Head of caudate nucleus (tissue), 42 donors: ENCODE data around the gene ZNF219.

Experiments
- DNase-seq, 42 donors: peaks; one replicate each; pipeline versions ENCODE4 v3.0.0 to v3.0.0-alpha.2; 2020 to 2021; ENCODE audit warnings: mixed read lengths in 7 of 42
- intact Hi-C: fragments of 100-400 bp; cut with DNase I; formaldehyde crosslinking; loops from one replicate; pipeline ENCODE4 v1.15.0; 2022

Gene ZNF219

DNA sequence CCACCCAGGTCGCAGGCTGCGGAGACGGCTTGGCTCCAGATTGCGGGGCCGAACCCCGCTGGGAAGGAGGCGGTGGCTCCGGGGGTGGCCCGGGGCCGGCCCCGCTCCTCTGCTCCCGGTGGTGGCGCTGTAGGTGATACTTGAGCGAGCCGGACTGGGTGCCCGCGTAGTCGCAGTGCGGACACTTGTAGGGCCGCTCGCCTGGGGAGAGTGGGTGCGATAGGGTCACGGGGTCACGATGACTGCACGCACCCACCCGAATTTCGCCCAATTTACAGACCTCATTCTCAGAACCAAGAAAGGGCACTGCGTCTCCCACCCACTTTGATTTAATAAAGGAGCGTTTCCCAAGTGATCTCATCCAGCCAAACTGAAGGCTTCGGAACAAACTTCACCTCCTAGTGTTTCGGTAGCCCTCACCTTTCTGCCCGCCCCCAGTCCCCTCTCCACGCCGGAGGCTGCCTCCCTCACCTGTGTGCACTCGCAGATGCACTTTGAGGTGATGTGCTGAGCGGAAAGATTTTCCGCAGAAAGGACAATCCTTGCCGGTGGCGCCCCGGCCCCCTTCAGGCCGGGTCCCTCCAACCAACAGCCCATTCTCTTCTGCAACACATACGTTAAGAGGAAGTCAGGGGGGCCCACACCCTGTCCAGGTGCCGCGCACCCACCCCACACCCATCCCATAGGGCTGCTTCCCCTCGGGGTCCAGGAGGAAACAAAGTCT is 7.4 kb downstream of the ZNF219 start:
- intact Hi-C loops, result no loop called here
- no peak for DNase-seq

DNA sequence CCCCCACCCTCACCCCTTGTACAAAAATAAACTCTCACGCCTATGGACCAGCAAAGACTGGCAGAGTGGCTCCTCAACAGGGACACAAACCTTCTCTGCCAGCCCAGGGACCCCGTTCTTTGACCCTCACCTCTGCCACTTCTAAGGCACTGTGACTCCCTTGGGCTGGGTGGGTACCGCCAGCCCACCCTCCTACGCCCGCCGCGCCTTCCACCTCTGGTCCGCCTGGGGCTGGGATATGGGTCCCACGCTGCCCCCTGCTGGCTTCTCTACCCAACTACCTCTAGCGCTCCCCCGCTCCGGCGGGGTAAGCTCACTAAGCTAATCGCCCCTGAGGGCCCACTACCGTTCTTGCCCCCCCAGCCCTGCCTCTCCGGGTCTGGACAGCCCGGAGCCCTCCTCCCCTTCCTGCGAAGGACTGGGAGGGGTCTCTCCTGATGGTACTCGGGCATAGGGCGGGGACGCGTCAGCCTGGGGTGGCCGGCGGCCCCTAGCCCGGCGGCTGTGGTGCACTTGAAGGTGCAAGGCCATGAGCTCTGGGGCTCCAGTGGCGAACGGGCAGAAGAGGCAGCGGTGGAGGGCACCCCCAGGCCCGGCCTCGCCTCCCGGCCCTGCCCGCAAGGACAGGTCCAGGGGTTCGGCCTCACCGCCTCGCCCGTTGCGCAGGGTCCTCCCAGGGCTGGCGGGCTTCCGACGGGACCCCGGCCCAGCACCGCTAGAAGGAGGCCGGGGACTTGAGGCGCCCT is 8.1 kb downstream of the ZNF219 start:
- peak in 9 of 42 donors; percentile 20 to 76 (median 51) for DNase-seq
- intact Hi-C loops, result no loop called here

DNA sequence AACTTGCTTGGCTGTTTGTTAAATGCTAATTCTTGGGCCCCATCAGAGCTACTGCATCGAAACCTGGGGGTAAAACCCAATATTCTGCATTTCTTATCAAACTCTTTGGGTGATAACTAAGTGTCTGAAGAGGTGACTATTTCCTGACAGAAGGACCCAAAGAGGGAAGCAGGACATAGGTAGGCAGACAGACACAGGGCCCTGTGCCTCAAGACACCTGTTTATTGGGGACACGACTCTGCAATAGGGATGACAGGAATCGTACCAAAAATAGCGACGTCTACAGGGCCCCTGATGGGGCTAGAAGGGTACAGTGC is 8.6 kb downstream of the ZNF219 start:
- intact Hi-C loops, result no loop called here
- no peak for DNase-seq

DNA sequence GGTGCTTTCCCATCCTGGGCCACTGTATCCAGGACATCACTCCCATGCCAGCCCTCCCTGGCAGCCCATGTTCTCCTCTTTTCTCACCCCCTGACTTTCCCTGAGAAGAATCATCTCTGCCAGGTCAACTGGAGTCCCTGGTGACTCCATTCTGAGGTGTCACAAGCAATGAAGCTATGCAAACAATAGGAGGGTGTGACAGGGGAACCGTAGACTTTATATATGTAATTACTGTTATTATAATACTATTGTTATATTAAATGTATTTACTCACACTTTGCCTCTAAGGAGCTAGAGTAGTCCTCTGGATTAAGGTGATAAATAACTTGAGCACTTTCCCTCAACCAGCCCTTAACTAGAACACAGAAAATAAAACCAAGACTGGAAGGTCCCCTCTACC is 9.2 kb downstream of the ZNF219 start:
- DNase-seq, result no peak
- intact Hi-C loops, result no loop called here

DNA sequence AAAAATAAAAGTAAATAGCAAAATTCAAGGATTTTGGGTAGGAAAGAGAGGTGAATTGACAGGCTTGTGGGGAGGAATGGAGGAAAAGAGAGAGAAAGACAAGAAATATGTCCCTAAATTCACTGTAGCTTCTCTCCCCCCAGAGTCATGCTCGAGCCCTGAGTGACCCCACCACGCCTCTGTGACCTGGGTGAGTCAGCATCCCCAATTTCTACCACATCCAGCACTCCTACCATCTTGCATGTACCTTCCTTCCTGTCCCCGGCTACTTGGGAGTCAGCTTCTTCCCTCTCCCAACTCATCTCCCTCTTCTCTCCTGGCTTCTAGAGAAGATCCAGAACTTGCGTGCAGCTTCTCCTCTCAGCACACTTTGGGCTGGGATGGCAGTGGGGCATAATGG is 9.8 kb downstream of the ZNF219 start:
- intact Hi-C loops, result no loop called here
- no peak for DNase-seq

DNA sequence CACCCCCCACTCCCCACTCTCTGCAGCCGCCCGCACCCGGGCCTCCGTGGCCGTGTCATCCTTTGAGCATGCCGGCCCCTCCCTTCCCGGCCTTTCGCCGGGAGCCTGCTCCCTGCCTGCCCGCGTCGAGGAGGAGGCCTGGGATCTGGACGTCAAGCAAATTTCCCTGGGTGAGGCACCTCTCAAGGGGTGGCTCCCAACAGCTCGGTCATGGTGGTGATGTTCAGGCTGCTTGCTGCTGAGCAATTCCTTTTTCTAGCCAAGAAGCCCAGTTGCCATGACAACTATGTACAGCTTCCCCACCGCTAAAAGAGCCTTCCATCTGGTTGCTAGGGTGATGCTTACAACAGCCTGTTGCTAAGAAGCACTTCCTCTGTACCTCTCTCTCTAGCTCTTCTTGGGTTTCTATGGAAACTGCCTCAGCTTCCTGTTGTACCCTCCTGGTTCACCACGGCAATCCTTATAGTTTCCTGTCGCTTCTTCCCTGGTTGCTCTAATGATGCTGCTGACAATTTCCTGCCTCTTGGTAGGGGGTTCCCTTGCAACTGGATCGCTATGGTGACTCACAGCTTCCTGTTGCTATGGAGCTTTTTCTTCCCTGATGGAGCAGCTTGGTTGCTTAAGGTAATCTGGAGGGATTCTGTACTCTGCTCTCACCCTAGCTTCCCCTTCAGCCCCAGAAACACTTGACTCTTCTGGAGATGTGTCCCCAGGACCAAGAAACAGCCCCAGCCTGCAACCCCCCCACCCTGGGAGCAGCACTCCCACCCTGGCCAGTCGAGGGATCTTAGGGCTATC is 11.0 kb downstream of the ZNF219 start:
- DNase-seq, result peak in 32 of 42 donors; percentile 35 to 96 (median 72)
- intact Hi-C loops, result no loop called here

DNA sequence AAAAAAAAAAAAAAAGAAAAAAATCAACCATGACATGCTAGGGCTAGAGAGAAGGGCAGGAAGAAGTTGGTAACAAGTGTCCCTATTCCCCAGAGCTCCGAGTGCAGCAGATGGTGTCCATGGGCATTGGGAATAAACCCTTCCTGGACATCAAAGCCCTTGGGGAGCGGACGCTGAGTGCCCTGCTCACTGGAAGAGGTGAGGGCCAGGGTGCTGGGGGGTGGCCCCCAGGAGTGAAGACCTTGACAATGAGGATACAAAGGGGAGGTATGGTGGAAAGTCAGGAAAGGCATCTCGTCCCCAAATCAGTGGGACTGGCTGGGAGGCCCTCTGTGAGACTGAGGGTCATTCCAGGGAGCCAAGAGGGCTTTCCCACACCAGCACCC is 11.6 kb downstream of the ZNF219 start:
- DNase-seq, result no peak
- intact Hi-C loops, result no loop called here

DNA sequence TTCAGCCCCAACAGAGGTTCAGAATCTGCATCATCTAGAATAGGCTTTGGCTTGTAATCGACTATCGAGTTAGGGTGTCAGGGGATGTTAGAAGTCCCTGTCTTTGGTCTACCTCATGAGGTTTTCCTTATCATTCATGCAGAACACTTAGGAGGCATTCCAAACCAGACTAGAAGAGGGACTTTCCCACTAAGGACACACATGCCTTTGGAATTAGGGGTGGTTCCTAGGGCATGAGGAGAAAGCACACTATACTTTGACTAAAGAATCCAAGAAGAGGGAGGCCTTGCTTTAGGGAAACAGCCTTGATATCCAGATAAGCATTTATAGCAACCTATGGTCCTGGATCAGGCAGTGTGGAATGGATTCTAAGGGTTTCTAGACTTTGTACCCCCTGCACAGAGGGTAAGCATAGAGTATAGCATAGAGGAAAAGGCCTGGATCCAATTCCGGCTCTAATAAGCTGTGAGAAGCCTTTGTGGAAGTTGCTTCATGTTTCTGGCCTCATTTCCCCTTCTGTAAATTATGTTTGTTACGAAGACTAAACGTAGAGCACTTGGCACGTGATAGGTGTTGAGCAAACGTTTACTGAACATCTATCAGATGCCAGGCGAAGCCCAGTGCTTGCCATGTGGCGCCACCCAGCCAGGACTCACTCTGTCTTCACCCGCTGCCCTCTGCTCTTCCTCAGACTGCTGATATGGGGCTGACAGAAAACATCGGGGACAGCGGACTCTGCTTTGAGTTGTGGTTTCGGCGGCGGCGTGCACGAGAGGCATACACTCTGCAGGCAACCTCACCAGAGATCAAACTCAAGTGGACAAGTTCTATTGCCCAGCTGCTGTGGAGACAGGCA is 13.2 kb downstream of the ZNF219 start:
- intact Hi-C loops, result no loop called here
- DNase-seq, result no peak

DNA sequence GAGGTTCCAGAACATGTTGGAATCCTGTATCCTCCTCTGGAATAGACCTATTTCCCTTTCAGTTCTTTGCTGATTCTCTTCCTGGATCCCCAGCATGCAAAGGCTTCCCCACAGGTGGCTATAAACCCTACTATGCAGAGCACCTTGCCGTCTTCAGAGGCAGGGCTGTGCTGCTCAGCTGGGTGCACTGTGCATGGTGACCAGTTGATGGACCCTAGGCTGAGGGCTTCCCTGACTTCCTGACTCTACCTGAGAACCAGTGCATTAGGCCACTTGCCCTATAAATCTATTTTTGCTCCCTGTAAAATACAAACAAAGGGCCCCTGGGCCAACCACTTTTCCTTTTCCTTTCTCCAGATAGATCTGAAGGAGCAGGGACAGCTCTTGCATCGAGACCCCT is 14.1 kb downstream of the ZNF219 start:
- intact Hi-C loops, result no loop called here

DNA sequence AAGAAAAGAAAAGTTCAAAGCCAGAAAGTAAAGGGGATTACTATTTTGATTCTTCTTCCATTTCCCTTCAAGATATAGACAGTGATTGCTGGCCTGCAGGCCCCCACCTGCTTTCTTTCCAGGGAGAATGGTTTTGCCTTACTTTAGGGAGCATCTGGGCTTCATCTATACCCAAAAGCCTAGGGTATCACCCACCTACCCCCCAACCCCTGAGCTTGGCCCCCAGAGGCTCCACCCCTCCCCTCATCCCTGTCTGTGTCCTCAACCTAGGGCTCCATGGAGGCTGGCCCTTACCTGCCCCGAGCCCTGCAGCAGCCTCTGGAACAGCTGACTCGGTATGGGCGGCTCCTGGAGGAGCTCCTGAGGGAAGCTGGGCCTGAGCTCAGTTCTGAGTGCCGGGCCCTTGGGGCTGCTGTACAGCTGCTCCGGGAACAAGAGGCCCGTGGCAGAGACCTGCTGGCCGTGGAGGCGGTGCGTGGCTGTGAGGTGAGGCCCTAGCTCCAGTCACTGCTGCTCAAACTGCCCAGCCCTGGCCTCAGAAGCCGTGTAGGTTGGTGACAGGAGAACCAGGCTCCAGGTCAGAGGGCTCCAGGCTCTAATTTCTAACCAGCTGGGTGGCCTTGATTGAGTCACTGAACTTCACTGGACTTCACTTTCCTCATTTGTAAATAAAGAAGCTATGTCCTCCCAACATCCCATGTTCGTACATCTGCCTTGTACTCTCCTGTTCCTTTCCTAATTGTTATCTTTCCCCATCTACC is 14.7 kb downstream of the ZNF219 start:
- intact Hi-C loops, result no loop called here
- DNase-seq, result no peak

More for the DNA sequence above, 14.1 kb downstream of the ZNF219 start:
- DNase-seq, result no peak

DNA sequence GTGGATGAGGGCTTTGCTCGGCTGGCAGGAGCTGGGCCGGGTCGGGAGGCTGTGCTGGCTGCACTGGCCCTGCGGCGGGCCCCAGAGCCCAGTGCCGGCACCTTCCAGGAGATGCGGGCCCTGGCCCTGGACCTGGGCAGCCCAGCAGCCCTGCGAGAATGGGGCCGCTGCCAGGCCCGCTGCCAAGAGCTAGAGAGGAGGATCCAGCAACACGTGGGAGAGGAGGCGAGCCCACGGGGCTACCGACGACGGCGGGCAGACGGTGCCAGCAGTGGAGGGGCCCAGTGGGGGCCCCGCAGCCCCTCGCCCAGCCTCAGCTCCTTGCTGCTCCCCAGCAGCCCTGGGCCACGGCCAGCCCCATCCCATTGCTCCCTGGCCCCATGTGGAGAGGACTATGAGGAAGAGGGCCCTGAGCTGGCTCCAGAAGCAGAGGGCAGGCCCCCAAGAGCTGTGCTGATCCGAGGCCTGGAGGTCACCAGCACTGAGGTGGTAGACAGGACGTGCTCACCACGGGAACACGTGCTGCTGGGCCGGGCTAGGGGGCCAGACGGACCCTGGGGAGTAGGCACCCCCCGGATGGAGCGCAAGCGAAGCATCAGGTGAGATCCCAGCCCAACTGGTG is 16.8 kb downstream of the ZNF219 start:
- DNase-seq, result peak in 1 of 42 donors; percentile 27
- intact Hi-C loops, result no loop called here

DNA sequence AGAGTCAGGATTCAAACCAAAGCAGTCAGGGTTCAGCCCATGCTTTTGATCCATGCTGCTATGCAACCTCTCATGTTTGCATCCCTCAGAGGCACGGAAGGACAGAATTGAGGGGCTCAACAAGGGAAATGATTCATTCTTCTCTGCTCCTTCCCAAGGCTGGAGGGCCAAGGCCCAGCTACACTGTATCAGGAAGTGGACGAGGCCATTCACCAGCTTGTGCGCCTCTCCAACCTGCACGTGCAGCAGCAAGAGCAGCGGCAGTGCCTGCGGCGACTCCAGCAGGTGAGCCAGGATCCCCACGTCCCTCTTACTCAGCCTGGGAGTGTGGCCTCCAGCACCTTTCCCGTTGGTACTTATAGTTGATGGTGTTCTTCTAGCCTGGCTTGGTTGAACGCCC is 19.7 kb downstream of the ZNF219 start:
- intact Hi-C loops, result no loop called here
- DNase-seq, result no peak

DNA sequence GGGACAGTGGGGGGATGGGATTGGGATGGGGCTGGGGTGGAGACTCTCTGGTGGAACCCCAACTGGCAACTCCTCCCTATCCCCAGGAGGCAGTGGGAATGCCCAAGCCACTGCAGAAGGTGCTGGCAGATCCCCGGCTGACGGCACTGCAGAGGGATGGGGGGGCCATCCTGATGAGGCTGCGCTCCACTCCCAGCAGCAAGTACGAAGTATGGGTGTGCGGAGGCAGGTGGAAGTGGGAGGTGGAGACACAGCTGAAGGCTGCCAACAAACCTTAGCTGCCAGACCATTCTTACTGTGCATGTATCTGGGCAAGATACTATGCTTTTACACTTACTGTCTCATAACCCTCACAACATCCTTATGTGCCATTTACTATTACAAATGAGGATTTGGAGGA is 20.2 kb downstream of the ZNF219 start:
- no peak for DNase-seq
- intact Hi-C loops, result no loop called here

DNA sequence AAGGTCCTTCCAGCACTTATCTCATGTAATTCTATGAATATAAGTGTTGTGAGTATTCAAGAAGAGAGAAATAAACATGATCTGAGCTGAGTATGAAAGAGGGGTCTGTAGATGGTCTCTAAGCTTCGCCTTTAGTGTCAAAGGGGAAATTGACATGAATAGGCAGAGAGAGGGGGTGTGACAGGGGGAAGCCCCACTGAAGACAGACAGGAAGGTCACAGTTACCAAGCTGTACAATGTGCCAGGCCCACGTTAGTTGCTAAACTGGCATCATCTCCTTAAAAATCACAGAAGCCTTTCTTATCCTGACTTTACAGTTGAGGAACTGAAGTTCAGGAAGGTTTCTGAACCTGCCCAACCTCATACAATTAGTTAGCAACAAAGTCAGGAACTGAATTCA is 20.8 kb downstream of the ZNF219 start:
- DNase-seq, result no peak
- intact Hi-C loops, result no loop called here

DNA sequence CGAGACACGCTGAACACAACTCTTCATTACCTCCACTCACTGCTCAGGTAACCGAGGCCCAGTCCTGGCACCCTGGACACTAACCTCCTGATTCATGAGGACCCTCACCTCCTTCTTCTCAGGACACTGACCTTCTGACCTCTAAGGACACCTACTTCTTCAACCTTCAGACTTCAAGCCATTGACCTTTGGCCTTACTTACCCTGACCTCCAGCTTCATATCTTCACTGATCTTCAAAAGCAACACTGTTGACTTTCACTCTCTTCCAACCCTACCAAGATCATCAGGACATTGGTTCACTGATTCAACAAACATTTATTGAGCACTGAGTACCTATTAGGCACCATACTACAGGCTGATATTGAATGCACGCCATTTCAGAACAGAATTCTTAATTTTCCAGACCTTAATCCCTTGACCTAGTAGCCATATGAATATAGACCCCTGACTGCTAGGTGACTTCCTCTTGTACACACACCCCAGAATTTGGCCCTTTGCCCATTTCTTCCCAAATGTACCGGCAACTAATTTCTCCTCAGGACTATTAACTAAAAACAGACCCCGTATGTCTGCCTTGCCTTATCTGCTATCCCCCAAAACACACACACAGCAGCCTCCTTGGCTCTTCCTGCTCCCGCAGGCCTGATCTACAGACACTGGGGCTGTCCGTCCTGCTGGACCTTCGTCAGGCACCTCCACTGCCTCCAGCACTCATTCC is 22.6 kb downstream of the ZNF219 start:
- intact Hi-C loops, result no loop called here
- DNase-seq, result no peak

DNA sequence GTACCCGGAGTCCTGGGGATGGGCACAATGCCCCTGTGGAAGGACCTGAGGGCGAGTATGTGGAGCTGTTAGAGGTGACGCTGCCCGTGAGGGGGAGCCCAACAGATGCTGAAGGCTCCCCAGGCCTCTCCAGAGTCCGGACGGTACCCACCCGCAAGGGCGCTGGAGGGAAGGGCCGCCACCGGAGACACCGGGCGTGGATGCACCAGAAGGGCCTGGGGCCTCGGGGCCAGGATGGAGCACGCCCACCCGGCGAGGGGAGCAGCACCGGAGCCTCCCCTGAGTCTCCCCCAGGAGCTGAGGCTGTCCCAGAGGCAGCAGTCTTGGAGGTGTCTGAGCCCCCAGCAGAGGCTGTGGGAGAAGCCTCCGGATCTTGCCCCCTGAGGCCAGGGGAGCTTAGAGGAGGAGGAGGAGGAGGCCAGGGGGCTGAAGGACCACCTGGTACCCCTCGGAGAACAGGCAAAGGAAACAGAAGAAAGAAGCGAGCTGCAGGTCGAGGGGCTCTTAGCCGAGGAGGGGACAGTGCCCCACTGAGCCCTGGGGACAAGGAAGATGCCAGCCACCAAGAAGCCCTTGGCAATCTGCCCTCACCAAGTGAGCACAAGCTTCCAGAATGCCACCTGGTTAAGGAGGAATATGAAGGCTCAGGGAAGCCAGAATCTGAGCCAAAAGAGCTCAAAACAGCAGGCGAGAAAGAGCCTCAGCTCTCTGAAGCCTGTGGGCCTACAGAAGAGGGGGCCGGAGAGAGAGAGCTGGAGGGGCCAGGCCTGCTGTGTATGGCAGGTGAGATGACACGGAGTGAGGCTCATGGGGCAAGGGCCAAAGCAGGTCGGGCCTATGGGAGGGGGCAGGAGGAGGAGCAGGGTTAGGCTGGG is 23.8 kb downstream of the ZNF219 start:
- no peak for DNase-seq
- intact Hi-C loops, result no loop called here

DNA sequence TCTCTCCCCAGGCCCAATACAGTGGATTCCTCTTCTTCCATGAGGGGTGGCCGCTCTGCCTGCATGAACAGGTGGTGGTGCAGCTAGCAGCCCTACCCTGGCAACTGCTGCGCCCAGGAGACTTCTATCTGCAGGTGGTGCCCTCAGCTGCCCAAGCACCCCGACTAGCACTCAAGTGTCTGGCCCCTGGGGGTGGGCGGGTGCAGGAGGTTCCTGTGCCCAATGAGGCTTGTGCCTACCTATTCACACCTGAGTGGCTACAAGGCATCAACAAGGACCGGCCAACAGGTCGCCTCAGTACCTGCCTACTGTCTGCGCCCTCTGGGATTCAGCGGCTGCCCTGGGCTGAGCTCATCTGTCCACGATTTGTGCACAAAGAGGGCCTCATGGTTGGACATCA is 24.5 kb downstream of the ZNF219 start:
- intact Hi-C loops, result no loop called here
- no peak for DNase-seq
